GM12872 (cell line): ENCODE data around the gene GNA12.
A peak's percentile ranks its signal among the peaks of the same experiment; 100 is the strongest.

ENCODE experiments used
- CTCF ChIP-seq: IDR thresholded peaks from 3 replicates; pipeline ENCODE4 v1.5.1; 2011; ENCODE audit warnings: low read depth, mild to moderate bottlenecking, low read length, moderate library complexity; ENCODE audit not compliant: insufficient read depth

The GNA12 gene

GRCh38 chr7:2873686-2874551 lies 29.8 kb upstream of the GNA12 start:
- TF ChIP-seq CTCF, result no peak

GRCh38 chr7:2873146-2873545 lies 29.0 kb upstream of the GNA12 start:
- no peak for TF ChIP-seq CTCF

DNA sequence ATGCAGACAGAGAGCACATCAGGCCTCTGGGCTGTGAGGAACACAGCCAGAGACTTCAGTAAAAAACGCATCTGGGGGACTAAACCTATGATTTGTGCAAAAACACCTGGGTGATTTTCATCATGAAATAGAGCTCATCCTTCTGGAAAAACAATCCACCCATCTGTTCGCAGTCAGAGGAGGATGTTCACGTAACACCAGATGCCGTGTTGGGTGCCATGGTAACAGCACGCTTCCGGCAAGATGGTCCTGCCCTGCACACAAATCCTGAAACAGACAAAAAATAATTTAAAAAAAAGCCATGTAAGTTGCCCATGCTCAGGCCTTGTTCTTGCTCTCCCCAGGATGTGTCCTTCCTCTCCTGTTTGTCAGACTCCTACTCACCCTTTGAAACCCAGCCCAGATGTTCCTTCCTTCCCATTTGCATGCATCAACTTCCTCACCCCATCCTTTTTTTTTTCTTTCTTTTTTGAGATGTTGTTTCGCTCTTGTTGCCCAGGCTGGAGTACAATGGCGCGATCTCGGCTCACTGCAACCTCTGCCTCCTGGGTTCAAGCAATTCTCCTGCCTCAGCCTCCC lies 28.3 kb upstream of the GNA12 start:
- no peak for TF ChIP-seq CTCF

DNA sequence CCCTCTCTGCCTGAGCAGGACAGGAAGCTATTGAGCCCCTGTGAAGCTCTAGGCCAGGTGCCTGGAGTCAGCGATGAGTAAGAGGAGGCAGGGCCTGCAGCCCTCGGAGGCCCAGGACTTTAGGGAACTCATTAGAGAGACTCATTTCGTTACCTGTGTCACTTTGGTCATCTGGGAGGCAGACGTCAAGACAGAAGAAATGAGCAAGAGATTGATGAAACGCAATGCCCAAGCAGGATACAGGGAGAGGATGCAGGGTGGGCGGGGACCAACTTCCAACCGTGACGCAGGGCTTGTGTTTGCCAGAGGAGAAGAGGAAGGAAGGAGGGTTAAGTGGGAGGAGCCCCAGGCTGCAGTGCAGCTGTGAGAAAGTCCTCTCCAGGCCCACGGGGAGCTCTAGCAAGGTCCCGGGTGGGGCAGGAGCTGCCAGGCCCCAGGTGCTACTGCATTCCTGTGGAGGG lies 26.4 kb upstream of the GNA12 start:
- TF ChIP-seq CTCF, result no peak

GRCh38 chr7:2869981-2870380 lies 25.9 kb upstream of the GNA12 start:
- no peak for TF ChIP-seq CTCF

GRCh38 chr7:2866601-2867000 lies 22.5 kb upstream of the GNA12 start:
- no peak for TF ChIP-seq CTCF

DNA sequence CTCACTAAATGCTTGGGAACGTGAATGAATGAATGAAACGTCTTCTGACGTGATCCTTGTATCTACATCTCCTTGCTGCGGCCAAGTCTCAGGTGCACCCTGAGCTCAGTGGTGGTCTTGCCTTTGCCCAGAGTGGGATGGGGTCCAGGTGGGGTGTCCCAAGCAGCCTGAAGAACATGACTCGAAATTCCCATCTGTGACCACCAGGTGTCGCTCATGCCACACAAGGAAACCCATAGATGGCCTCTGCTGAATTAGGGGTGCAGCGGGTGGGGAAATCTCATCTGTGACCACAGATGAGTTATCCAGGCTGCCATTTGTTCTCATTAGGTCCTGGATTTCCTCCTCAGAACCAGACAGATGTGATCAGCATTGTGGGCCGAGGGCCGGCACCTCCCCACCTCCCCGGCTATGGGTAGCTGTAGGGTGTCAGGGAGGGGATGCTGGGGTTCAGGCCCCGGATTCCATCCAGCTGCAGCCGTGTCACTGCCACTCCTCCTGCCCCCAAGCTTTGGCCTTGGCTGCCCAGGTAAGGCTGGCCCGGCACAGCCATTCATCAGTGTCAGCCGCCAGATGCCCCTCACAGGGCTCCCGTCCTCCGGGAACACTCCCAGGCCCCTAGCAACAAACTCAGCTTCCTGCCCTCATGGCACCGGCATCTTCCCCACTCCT lies 21.0 kb upstream of the GNA12 start:
- TF ChIP-seq CTCF, result peak; percentile 92
